Stimulated activated CD8-positive, alpha-beta memory T cell treated with anti-CD3 and anti-CD28 coated beads, Interleukin-15, amount 100 ng/mL, for 48 hours (primary cell): ENCODE measurements around the gene FMO3.

Experiments
- DNase-seq, 2 donors: peaks; one replicate each; pipeline ENCODE4 v3.0.0-alpha.2; 2020; ENCODE audit warnings: low read depth in 2 of 2

The FMO3 gene

GRCh38 chr1:171159148-171159547 is 68.4 kb downstream of the FMO3 start:
- DNase-seq: no peak

GRCh38 chr1:171160211-171160610 is 69.5 kb downstream of the FMO3 start:
- DNase-seq: no peak

DNA sequence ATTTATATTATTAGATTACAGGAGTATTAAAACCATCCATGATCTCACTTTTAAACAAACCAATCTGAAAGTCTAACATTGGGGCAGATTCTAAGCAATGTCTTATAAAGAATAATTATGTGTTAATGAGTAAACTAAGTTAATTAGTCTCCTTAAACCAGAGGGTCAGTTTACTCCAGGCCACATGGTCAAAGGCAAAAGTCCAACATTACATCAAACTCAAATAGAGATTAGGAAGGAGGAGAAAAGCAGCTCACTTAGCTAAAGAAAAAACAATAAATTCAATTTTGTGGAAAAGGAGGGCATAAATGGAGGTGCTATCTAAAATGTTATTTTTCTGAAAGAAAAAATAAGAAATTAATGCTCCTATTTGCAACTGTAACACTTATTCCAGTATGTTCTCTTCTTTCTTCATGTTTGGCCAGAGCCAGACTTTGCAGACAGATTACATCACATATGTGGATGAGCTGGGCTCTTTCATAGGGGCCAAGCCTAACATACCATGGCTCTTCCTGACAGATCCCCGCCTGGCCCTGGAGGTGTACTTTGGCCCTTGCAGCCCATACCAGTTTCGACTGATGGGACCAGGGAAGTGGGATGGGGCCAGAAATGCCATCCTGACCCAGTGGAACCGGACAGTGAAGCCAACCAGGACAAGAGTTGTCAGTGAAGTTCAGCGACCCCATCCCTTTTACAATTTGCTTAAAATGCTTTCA is 70.1 kb downstream of the FMO3 start:
- DNase-seq: no peak

- no peak for DNase-seq
Observed at GRCh38 chr1:171161431-171161830, 70.7 kb downstream of the FMO3 start.

- DNase-seq: no peak
Observed at GRCh38 chr1:171166361-171166760, 75.7 kb downstream of the FMO3 start.
